GM23248 (cell line): ENCODE data around the gene DLG2. TPM values are rescaled to one million over a fixed set of nuclear protein-coding genes. Genes with fewer than 3 reads are reported as not detected.

ENCODE experiments used
- DNase-seq: peaks from one replicate; pipeline ENCODE4 v3.0.0-alpha.2; 2015
- H2AFZ ChIP-seq: fragments of 200-600 bp; sonication (generic); 2 replicates; pipeline ENCODE4 v1.6.1; 2016; ENCODE audit warnings: antibody characterized with exemption
- H3F3A ChIP-seq: fragments of 200-600 bp; sonication (generic); 2 replicates; pipeline ENCODE4 v1.6.1; 2016; ENCODE audit warnings: mild to moderate bottlenecking, antibody characterized with exemption, mixed run types; ENCODE audit not compliant: insufficient read depth
- H3K27ac ChIP-seq: fragments of 200-600 bp; sonication (generic); 2 replicates; pipeline ENCODE4 v1.5.1; 2016; ENCODE audit warnings: mild to moderate bottlenecking
- H3K27me3 ChIP-seq: fragments of 200-600 bp; sonication (generic); replicated peaks from 2 replicates; pipeline ENCODE4 v1.6.1; 2016; ENCODE audit warnings: mild to moderate bottlenecking; ENCODE audit not compliant: insufficient read depth
- H3K36me3 ChIP-seq: fragments of 200-600 bp; sonication (generic); 2 replicates; pipeline ENCODE4 v1.6.1; 2016; ENCODE audit warnings: low read depth, mild to moderate bottlenecking
- H3K4me1 ChIP-seq: fragments of 200-600 bp; sonication (generic); 2 replicates; pipeline ENCODE4 v1.6.1; 2016; ENCODE audit warnings: mild to moderate bottlenecking; ENCODE audit not compliant: insufficient read depth
- H3K4me2 ChIP-seq: fragments of 200-600 bp; sonication (generic); one replicate; pipeline ENCODE4 v1.6.1; 2016; ENCODE audit warnings: mild to moderate bottlenecking; ENCODE audit not compliant: unreplicated experiment
- H3K4me3 ChIP-seq: fragments of 200-600 bp; sonication (generic); 2 replicates; pipeline ENCODE4 v1.5.1; 2016; ENCODE audit warnings: mild to moderate bottlenecking
- H3K79me2 ChIP-seq: fragments of 200-600 bp; sonication (generic); 2 replicates; pipeline ENCODE4 v1.6.1; 2016; ENCODE audit warnings: mild to moderate bottlenecking; ENCODE audit not compliant: insufficient read depth
- H3K9ac ChIP-seq: fragments of 200-600 bp; sonication (generic); 2 replicates; pipeline ENCODE4 v1.6.1; 2016; ENCODE audit warnings: mild to moderate bottlenecking
- H3K9me2 ChIP-seq: fragments of 200-600 bp; sonication (generic); 2 replicates; pipeline ENCODE4 v1.6.1; 2016; ENCODE audit warnings: mixed run types, mild to moderate bottlenecking, moderate library complexity; ENCODE audit not compliant: insufficient read depth
- H3K9me3 ChIP-seq: fragments of 200-600 bp; sonication (generic); one replicate; pipeline ENCODE4 v1.6.1; 2017; ENCODE audit warnings: low read depth
- H4K20me1 ChIP-seq: fragments of 200-600 bp; sonication (generic); 2 replicates; pipeline ENCODE4 v1.6.0; 2016; ENCODE audit not compliant: insufficient read depth
- EZH2 ChIP-seq: fragments of 200-600 bp; sonication (generic); IDR thresholded peaks from 2 replicates; pipeline ENCODE4 v1.6.1; 2018; ENCODE audit warnings: antibody characterized with exemption, mild to moderate bottlenecking; ENCODE audit not compliant: insufficient read depth, poor library complexity, severe bottlenecking
- EZH2phosphoT487 ChIP-seq: fragments of 200-600 bp; sonication (generic); IDR thresholded peaks from 2 replicates; pipeline ENCODE4 v1.6.1; 2018; ENCODE audit warnings: antibody characterized with exemption, moderate library complexity, mild to moderate bottlenecking, low read depth; ENCODE audit not compliant: insufficient read depth
- WGBS, 2 experiments: methylation state at CpG; one replicate each; pipeline ENCODE4 v1.1.6; 2015 to 2017; ENCODE audit warnings: low lambda C conversion rate in 2 of 2, low coverage in 1 of 2; ENCODE audit errors: missing lambda C conversion rate in 2 of 2; 5-methylcytosine and 5-hydroxymethylcytosine counted together
- in situ Hi-C: fragments of 300-500 bp; cut with MboI; formaldehyde crosslinking; loops from 2 replicates; pipeline ENCODE4 v1.15.0; 2020
- polyA plus RNA-seq: library from polyadenylated mRNA; unstranded; fragments of >200 nt; fragmentation: Nextera tagmentation; extraction: Ambion mirVana; gene quantifications from 2 replicates; pipeline ENCODE4 v1.2.1, GENCODE V29; 2016
- total RNA-seq: library from RNA; depleted of rRNA; stranded (reverse); fragments of >200 nt; shearing (Covaris generic); gene quantifications from 2 replicates; pipeline ENCODE4 v1.2.3, GENCODE V29; 2014

Gene DLG2
- total and polyA plus RNA-seq, 2 experiments from 2014 or later, result 1.1 to 1.7 TPM

- TF ChIP-seq EZH2phosphoT487 (no peak), EZH2 (no peak)
- Histone ChIP-seq H3K9me3 (no peaks in the 10 kb centered on the region), H2AFZ (peak overlapping the region; percentile 45; the same call in 1 of the 2 replicates), H3K9me2 (no peaks in the 10 kb centered on the region), H3K27me3 (no peaks in the 10 kb centered on the region), H4K20me1 (no peaks in the 10 kb centered on the region), H3K9ac (no peak overlapping the region), H3K4me2 (peak overlapping the region; percentile 7), H3K36me3 (no peaks in the 10 kb centered on the region), H3K79me2 (no peaks in the 10 kb centered on the region), H3F3A (no peaks in the 10 kb centered on the region), H3K4me3 (no peak overlapping the region), H3K27ac (no peak overlapping the region), H3K4me1 (peaks cover 2% of the 10 kb centered on the region; the same call in 1 of the 2 replicates)
- peak; percentile 21 for DNase-seq
- WGBS, 2 experiments, result 25 to 27% methylated on average over 3 of the region's 3 CpGs
- in situ Hi-C loops, result no loop called here
These were observed 814.6 kb downstream of the DLG2 start for GRCh38 chr11:84812471-84812969.

DNA sequence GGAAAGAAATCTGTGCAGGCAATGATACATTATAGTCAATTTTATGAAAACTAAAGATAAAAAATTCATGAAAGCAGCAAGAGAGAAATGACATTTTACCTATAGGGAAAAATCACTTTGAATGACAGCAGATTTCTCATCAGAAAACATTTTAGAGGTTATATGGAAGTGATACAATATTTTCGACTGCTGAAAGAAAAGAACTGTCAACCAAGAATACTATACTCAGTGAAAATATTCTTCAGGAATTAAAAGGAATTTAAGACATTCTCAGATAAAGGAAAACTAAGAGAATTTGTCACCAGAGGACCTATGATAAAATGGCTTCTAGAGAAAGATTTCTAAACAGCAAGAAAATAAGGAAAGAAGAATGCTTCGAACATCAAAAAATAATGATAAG, 820.8 kb downstream of the DLG2 start:
- Histone ChIP-seq H3K4me1 (no peaks in the 10 kb centered on the region), H3K27me3 (no peaks in the 10 kb centered on the region), H3K9me2 (no peaks in the 10 kb centered on the region), H3K9ac (no peak overlapping the region), H3K4me2 (no peak overlapping the region), H3K9me3 (peaks cover 6% of the 10 kb centered on the region), H4K20me1 (no peaks in the 10 kb centered on the region), H3F3A (no peaks in the 10 kb centered on the region), H2AFZ (no peak overlapping the region), H3K4me3 (no peak overlapping the region), H3K36me3 (no peaks in the 10 kb centered on the region), H3K27ac (no peak overlapping the region), H3K79me2 (no peaks in the 10 kb centered on the region)
- WGBS, 2 experiments, result 75 to 76% methylated on average over 2 of the region's 2 CpGs
- TF ChIP-seq EZH2phosphoT487 (no peak), EZH2 (no peak)
- in situ Hi-C loops, result no loop called here
- no peak for DNase-seq

- H3K9me2 ChIP-seq, result no peaks in the 10 kb centered on the region
- H2AFZ ChIP-seq, result no peak overlapping the region
- no peaks in the 10 kb centered on the region for H3K4me1 ChIP-seq
- no peaks in the 10 kb centered on the region for H3F3A ChIP-seq
- DNase-seq, result no peak
- H3K4me3 ChIP-seq, result no peak overlapping the region
- TF ChIP-seq EZH2 (no peak), EZH2phosphoT487 (no peak)
- H3K9me3 ChIP-seq, result peaks cover 6% of the 10 kb centered on the region
- no peaks in the 10 kb centered on the region for H4K20me1 ChIP-seq
- 18 to 36% methylated on average over 1 of the region's 1 CpG for WGBS, 2 experiments
- no peaks in the 10 kb centered on the region for H3K36me3 ChIP-seq
- H3K9ac ChIP-seq, result no peak overlapping the region
- H3K27me3 ChIP-seq, result no peaks in the 10 kb centered on the region
- H3K4me2 ChIP-seq, result no peak overlapping the region
- H3K27ac ChIP-seq, result no peak overlapping the region
- in situ Hi-C loops, result no loop called here
- no peaks in the 10 kb centered on the region for H3K79me2 ChIP-seq
These were observed 823.1 kb downstream of the DLG2 start for GRCh38 chr11:84804041-84804440.

DNA sequence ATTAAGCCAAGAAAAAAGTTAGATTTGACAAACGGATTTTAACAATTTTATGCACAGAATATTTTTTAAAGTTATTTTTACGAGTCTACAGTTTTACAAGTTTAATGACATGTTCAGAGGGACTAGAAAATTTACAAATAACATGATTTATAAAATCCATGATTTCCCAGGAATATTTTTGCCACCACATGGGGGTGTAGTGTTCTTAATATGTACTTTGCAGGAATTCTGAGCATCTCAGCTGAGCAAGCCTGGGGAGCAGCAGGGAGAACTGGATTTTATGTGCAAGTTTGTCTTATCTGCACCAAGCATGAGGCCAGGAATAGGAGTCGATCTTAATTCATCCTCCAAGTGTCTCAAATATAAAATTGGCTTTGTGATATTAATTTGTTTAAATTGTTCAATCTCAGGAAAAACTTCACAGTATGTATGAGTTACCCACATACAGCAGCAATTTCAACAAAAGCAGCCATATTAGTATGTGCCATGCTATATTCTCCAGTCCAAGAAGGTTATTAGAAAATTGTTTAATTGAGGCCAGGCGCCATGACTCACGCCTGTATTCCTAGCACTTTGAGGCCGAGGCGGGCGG, 826.3 kb downstream of the DLG2 start:
- H3K27ac ChIP-seq, result no peak overlapping the region
- no peaks in the 10 kb centered on the region for H3K27me3 ChIP-seq
- peak; percentile 74 for DNase-seq
- no peak overlapping the region for H2AFZ ChIP-seq
- H4K20me1 ChIP-seq, result no peaks in the 10 kb centered on the region
- H3K79me2 ChIP-seq, result no peaks in the 10 kb centered on the region
- 62 to 69% methylated on average over 7 to 8 of the region's 8 CpGs for WGBS, 2 experiments
- H3K9me3 ChIP-seq, result peaks cover 3% of the 10 kb centered on the region
- H3K4me3 ChIP-seq, result no peak overlapping the region
- no peak overlapping the region for H3K4me2 ChIP-seq
- no peaks in the 10 kb centered on the region for H3K9me2 ChIP-seq
- TF ChIP-seq EZH2, result no peak
- no peak for TF ChIP-seq EZH2phosphoT487
- no peaks in the 10 kb centered on the region for H3K4me1 ChIP-seq
- in situ Hi-C loops, result no loop called here
- H3K36me3 ChIP-seq, result no peaks in the 10 kb centered on the region
- no peak overlapping the region for H3K9ac ChIP-seq
- H3F3A ChIP-seq, result no peaks in the 10 kb centered on the region

DNA sequence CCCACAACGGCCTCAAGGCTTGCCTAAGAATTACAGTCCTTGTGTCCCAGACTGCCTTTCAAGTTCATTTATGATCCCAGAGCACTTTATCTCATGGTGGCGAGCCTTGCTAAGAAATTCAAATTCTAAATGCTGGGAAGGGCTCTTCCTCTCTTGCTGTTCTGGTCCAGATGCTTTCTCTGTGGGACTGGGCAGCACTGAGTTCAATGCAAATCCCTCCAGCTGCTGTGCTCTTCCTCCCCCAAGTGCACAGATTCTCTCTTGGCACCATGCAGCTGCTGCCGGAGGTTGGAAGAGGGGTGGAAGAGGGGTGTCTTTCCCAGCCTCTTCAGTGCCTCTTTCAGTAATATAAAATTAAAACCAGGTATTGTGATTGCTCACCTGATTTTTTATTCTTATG, 828.0 kb downstream of the DLG2 start:
- no peak overlapping the region for H3K4me3 ChIP-seq
- H3F3A ChIP-seq, result no peaks in the 10 kb centered on the region
- H3K27ac ChIP-seq, result no peak overlapping the region
- no peaks in the 10 kb centered on the region for H3K79me2 ChIP-seq
- H3K9me3 ChIP-seq, result no peaks in the 10 kb centered on the region
- H3K27me3 ChIP-seq, result no peaks in the 10 kb centered on the region
- no peak overlapping the region for H3K4me2 ChIP-seq
- DNase-seq, result no peak
- no peaks in the 10 kb centered on the region for H3K36me3 ChIP-seq
- no peaks in the 10 kb centered on the region for H4K20me1 ChIP-seq
- WGBS, 2 experiments, result 39 to 41% methylated on average over 3 of the region's 3 CpGs
- H2AFZ ChIP-seq, result no peak overlapping the region
- no peaks in the 10 kb centered on the region for H3K4me1 ChIP-seq
- in situ Hi-C loops, result loop anchor here (10.0 to 25.0 kb wide), 2 partner anchors 196 to 788 kb away; no protein-coding TSS in a partner anchor
- no peak overlapping the region for H3K9ac ChIP-seq
- TF ChIP-seq EZH2phosphoT487 (no peak), EZH2 (no peak)
- no peaks in the 10 kb centered on the region for H3K9me2 ChIP-seq
